UCSD-AML1 (cell line): ENCODE data around the gene TJP1.
"Not testable (repeated sequence)": the region's sequence is repeated elsewhere in the genome, so short reads cannot be mapped to it uniquely, and the experiment has no call there.

Source experiments
- DNase-seq: peaks from one replicate; lab custom pipeline; 2025; ENCODE audit not compliant: unreplicated experiment; lab: John Stamatoyannopoulos, UW

TJP1 gene

DNA sequence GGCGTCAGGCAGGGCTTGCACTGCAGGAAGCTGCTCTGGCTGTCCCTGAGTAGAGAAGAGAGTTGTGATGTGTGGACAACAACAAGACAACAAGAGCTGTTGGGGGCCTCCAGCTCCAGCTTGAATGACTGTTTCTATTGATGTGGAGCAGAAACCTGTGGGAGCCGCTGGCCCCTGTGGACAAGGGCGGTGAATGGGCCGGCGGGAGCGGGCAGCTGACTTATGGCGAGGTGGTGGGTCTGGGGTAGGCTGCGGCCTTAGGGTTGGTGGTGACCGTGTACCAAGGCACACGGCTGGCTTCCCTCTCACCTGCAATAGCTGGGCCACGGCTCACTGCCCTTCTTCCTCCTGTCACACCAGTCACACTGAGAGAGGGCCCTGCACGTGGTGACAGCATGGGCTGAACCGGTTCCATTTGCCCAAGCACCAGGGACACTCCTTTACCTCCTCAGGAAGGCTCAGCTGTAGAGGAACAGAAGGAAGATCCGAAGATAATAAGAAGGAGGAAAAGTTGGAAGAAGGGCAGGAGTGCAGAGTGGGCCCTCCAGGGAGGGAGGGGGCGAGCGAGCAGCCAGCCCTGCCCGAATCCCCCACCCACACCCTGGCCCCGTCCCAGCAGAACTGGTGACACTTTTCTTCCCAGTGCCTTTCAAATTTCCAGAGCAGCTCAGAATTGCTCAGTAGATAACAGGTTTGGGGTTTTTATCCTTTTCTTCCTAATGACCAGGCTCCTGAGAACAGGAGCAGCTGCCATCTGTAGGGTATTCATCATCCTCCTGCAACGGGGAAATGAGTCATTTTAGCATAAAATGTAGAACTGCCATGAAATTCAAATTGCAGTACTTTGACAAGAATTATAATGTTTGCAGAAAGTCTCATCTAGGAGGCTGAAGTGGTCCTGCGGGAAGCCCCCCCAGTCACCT is 136.9 kb downstream of the TJP1 start:
- DNase-seq: no peak

- DNase-seq: no peak
These were observed 139.5 kb downstream of the TJP1 start for GRCh38 chr15:29682781-29683180.

DNA sequence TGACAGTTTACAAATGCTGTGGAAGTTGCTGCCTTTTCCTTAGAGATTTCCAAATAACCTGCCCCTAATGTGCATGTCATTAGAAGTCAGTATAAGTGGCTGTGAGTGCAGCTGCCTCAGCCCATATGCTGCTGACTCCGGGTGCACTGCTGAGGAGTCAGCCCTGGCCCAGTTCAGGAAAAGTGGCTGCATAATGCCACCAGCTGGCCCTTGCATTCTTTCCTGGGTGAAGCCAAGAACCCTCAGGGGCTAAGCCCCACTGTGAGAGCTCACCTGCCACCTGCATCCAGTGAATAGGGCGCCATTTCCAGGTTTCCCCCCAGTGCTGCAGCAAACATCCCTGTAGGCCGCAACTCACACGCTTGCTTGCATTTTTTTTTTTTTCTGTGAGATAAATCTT is 139.9 kb downstream of the TJP1 start:
- DNase-seq: no peak

GRCh38 chr15:29681946-29682345 is 140.3 kb downstream of the TJP1 start:
- DNase-seq: no peak

GRCh38 chr15:29681166-29681845 is 141.0 kb downstream of the TJP1 start:
- no peak for DNase-seq

- DNase-seq: no peak
These were observed 141.7 kb downstream of the TJP1 start for GRCh38 chr15:29680465-29681165.

GRCh38 chr15:29678504-29679034 is 143.7 kb downstream of the TJP1 start:
- no peak for DNase-seq

- DNase-seq: peak; percentile 59
These were observed 144.3 kb downstream of the TJP1 start for GRCh38 chr15:29677871-29678461.

GRCh38 chr15:29677455-29677854 is 144.8 kb downstream of the TJP1 start:
- no peak for DNase-seq

DNA sequence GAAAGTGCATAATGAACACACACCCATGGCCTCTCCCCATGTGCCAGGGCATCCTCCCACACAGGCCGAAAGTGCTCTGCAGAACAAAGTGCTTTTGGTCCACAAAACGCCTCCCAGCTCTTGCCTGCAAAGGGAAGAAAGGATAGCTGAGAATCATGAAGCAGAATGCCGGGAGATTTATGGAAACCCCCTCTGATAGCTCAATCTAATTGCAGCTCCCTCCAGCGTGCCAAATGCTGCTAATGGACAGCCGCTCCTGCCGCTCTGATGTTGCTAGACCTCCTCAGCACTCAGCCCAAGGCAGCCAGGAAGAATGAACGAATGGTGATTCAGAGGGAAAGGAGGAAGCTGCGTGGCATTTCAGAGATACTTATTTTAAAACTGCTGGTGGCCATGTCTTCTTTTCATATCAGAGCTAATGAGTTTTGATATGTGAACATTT is 145.3 kb downstream of the TJP1 start:
- no peak for DNase-seq

- DNase-seq: not testable (repeated sequence)
These were observed 145.8 kb downstream of the TJP1 start for GRCh38 chr15:29676374-29676960.

GRCh38 chr15:29675791-29676301 is 146.4 kb downstream of the TJP1 start:
- no peak for DNase-seq

GRCh38 chr15:29674661-29675533 is 147.4 kb downstream of the TJP1 start:
- no peak for DNase-seq

GRCh38 chr15:29672923-29673809 is 149.1 kb downstream of the TJP1 start:
- no peak for DNase-seq

DNA sequence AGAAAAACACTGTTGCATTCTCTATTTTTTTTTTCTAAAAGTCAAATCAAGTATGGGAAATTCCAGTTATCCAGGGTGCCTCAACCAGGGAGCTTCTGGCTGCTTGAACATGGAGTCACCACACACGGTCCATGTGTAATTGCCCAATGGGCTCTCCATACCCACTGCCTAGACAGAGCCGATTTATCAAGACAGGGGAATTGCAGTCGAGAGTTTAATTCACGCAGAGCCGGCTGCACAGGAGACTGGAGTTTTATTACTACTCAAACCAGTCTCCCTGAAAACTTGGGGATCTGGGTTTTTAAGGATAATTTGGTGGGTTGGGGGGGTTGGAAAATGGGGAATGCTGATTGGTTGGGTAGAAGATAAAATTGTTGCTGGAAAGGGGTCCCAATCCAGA is 149.8 kb downstream of the TJP1 start:
- no peak for DNase-seq

DNA sequence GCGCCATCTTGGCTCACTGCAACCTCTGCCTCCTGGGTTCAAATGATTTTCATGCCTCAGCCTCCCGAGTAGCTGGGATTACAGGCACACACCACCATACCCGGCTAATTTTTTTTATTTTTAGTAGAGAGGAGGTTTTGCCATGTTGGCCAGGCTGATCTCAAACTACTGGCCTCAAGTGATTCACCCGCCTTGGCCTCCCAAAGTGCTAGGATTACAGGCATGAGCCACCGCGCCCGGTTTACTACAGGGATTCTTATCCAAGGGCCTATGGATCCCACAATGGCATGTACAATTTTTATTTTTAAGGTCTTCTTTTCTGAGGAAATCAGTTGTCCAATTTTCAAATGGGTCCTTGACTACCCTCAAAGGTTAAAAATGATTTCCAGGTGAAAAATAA is 150.2 kb downstream of the TJP1 start:
- not testable (repeated sequence) for DNase-seq

DNA sequence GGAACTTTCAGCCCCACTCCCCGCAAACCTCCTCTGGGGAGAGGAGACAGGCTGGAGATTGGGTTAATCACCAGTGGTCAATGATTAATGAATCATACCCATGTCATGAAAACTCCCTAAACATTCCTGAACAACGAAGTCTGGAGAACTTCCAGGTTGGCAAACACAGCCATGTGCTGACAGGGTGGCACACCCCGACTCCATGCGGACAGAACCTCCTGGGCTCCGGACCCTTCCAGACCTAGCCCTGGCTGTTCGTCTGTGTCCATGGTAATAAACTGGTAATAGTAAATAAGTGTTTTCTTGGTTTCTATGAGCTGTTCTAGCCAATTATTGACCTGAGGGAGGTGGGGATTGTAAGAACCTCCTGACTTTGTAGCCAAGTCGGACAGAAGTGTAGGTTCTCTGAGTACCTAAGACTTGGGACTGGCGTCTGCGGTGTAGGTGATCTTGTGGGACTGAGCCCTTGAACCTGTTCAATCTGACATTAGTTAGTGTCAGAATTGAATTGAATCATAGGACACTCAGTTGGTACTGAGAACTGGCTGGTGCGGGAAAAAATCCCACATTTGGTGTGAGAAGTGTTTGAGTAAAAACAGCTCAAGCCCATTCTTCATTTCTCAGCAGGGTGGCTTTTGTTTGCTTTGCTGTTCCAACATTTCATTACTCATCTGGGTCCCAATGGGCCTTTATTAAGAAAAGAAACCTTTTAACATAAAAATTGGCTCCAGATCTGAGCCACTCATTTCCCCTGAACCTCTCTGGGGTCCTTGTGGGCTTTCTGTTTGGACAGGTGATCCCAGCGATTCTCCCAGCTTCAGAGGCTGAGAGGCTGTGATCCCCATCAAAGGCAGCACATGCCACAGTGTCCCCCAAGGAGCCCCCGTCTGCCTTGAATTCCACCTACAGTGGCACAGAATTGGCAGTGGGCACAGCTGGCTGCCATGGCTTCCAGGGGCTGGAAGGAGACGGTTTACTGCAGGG is 151.0 kb downstream of the TJP1 start:
- DNase-seq: no peak
